Measurements from ENCODE around the gene ZNF638. TPM values are rescaled to one million over a fixed set of nuclear protein-coding genes. Genes with fewer than 3 reads are reported as not detected.

Gene ZNF638
- total RNA-seq, 1 donor from 2014 or later: 91.7 TPM

DNA sequence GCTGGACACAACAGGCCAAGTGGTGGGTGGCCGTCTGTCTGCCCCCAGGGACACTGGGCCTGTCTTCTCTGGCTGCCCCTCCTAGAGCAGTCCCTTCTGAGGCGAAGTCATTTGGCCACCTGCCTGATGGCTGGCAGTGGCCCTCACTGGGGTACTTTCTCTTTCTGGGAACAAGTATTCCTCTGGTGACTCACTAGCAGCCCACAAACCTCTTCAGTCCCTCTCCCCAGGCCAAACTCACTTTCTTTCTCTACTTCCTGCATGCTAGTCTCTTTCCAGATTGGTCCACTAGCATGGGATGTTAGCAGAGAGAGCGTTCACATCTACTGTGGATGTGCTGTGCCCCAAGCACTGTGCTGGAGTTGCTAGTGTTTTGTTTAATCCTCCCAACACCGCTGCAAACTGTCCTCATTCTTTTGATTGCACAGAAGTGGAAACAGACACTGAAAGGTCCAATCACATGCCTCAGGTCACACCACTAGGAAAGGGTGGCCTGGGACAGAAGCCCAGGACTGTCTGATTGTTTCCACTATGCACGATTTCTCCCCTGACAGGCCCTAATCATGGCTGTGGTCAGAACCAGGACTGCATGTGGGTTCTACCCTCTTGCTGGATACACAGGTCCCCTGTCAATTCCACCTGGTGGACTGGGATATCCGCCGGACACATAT lies 127.0 kb downstream of the ZNF638 start:
- Mint-ChIP-seq H3K27ac (ENCODE audit: unreplicated experiment) (peak overlapping the region; percentile 90), H3K27me3 (ENCODE audit: low read depth, unreplicated experiment) (no peaks in the 10 kb centered on the region), H3K4me3 (ENCODE audit: unreplicated experiment) (peak overlapping the region; percentile 46), H3K36me3 (ENCODE audit: low read depth, unreplicated experiment) (peaks cover 23% of the 10 kb centered on the region), H3K4me1 (ENCODE audit: low read depth, unreplicated experiment) (peaks cover 66% of the 10 kb centered on the region), H3K9me3 (ENCODE audit: unreplicated experiment) (no peaks in the 10 kb centered on the region)
- Histone ChIP-seq H3K9me3 (ENCODE audit: insufficient read depth, low read depth, low read length) (peaks cover 5% of the 10 kb centered on the region), H3K79me2 (ENCODE audit: insufficient read depth, low read length) (no peaks in the 10 kb centered on the region), H3K4me2 (ENCODE audit: low read length) (peak overlapping the region; percentile 27), H3K4me1 (ENCODE audit: insufficient read depth, low read length) (peaks cover 48% of the 10 kb centered on the region), H3K9ac (ENCODE audit: low read length) (no peak overlapping the region), H4K20me1 (ENCODE audit: insufficient read depth, low read length) (no peaks in the 10 kb centered on the region), H3K36me3 (ENCODE audit: insufficient read depth, low read length) (no peaks in the 10 kb centered on the region), H3K27ac (ENCODE audit: low read depth, low read length) (no peak overlapping the region), H3K4me3 (ENCODE audit: insufficient read depth, low read depth, low read length) (no peak overlapping the region), H2AFZ (ENCODE audit: low read depth, low read length) (peak overlapping the region; percentile 67), H3K27me3 (ENCODE audit: insufficient read depth, low read length) (peaks cover 8% of the 10 kb centered on the region)
- DNase-seq (ENCODE audit: low read depth): peak; percentile 72
- TF ChIP-seq, protein P1, sequence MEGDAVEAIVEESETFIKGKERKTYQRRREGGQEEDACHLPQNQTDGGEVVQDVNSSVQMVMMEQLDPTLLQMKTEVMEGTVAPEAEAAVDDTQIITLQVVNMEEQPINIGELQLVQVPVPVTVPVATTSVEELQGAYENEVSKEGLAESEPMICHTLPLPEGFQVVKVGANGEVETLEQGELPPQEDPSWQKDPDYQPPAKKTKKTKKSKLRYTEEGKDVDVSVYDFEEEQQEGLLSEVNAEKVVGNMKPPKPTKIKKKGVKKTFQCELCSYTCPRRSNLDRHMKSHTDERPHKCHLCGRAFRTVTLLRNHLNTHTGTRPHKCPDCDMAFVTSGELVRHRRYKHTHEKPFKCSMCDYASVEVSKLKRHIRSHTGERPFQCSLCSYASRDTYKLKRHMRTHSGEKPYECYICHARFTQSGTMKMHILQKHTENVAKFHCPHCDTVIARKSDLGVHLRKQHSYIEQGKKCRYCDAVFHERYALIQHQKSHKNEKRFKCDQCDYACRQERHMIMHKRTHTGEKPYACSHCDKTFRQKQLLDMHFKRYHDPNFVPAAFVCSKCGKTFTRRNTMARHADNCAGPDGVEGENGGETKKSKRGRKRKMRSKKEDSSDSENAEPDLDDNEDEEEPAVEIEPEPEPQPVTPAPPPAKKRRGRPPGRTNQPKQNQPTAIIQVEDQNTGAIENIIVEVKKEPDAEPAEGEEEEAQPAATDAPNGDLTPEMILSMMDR (IDR thresholded peaks at IDR 0.05; ENCODE audit: insufficient read depth, low read depth, low read length): no peak
- no peak for TF ChIP-seq EZH2 (IDR thresholded peaks at IDR 0.05; ENCODE audit: insufficient read depth, low read length)
- no peak for FAIRE-seq

DNA sequence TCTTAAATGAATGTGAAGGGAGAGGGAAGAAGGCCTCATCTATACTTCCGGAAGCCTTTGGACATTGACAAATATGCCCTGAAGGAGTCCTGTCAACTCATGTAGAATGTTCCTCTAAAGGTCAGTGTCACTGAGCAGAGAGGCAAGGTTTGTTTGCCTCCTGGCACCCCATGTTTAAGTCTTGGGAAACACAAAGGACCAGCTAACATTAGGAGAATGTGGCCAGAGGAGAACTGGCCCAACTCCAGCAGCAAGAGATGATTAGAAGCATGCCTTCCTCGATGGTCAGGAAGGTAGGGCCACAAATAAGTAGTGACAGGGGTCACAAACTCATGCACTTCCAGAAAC lies 127.5 kb downstream of the ZNF638 start:
- H3K9ac ChIP-seq (ENCODE audit: low read length): no peak overlapping the region
- H3K27me3 ChIP-seq (ENCODE audit: insufficient read depth, low read length): peaks cover 5% of the 10 kb centered on the region
- no peaks in the 10 kb centered on the region for H3K79me2 ChIP-seq (ENCODE audit: insufficient read depth, low read length)
- TF ChIP-seq, protein P1 (IDR thresholded peaks at IDR 0.05; ENCODE audit: insufficient read depth, low read depth, low read length): no peak
- TF ChIP-seq EZH2 (IDR thresholded peaks at IDR 0.05; ENCODE audit: insufficient read depth, low read length): no peak
- H3K36me3 Mint-ChIP-seq (ENCODE audit: low read depth, unreplicated experiment): peaks cover 23% of the 10 kb centered on the region
- no peak overlapping the region for H2AFZ ChIP-seq (ENCODE audit: low read depth, low read length)
- no peaks in the 10 kb centered on the region for H3K9me3 Mint-ChIP-seq (ENCODE audit: unreplicated experiment)
- no peak overlapping the region for H3K4me3 ChIP-seq (ENCODE audit: insufficient read depth, low read depth, low read length)
- no peaks in the 10 kb centered on the region for H4K20me1 ChIP-seq (ENCODE audit: insufficient read depth, low read length)
- peak overlapping the region; percentile 42 for H3K27ac Mint-ChIP-seq (ENCODE audit: unreplicated experiment)
- no peaks in the 10 kb centered on the region for H3K36me3 ChIP-seq (ENCODE audit: insufficient read depth, low read length)
- DNase-seq (ENCODE audit: low read depth): no peak
- no peak overlapping the region for H3K4me2 ChIP-seq (ENCODE audit: low read length)
- peaks cover 66% of the 10 kb centered on the region for H3K4me1 Mint-ChIP-seq (ENCODE audit: low read depth, unreplicated experiment)
- H3K4me3 Mint-ChIP-seq (ENCODE audit: unreplicated experiment): no peak overlapping the region
- H3K4me1 ChIP-seq (ENCODE audit: insufficient read depth, low read length): peaks cover 44% of the 10 kb centered on the region
- H3K27ac ChIP-seq (ENCODE audit: low read depth, low read length): no peak overlapping the region
- no peaks in the 10 kb centered on the region for H3K27me3 Mint-ChIP-seq (ENCODE audit: low read depth, unreplicated experiment)
- FAIRE-seq: no peak
- H3K9me3 ChIP-seq (ENCODE audit: insufficient read depth, low read depth, low read length): peaks cover 5% of the 10 kb centered on the region

DNA sequence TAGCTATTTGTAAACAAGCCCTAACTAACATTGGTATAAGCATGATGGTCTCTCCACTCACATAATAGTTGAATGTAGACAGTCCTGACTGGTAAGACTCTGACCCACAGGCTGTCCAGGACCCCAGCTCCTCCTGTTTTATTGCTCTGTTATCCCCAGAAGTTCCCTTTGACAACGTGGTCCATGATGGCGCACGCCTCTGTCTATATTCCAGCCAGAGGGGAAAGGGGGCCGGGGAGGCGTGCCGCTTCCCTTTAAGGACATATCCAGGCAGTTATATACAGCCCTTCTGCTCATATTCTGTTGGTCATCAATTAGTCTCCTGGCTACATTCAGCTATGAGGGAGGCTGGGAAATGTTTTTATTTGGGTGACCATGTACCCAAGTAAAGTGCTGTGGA lies 128.5 kb downstream of the ZNF638 start:
- Histone ChIP-seq H3K4me2 (ENCODE audit: low read length) (no peak overlapping the region), H3K27ac (ENCODE audit: low read depth, low read length) (no peak overlapping the region), H4K20me1 (ENCODE audit: insufficient read depth, low read length) (no peaks in the 10 kb centered on the region), H3K9me3 (ENCODE audit: insufficient read depth, low read depth, low read length) (peaks cover 5% of the 10 kb centered on the region), H3K79me2 (ENCODE audit: insufficient read depth, low read length) (no peaks in the 10 kb centered on the region), H3K36me3 (ENCODE audit: insufficient read depth, low read length) (no peaks in the 10 kb centered on the region), H3K4me1 (ENCODE audit: insufficient read depth, low read length) (peaks cover 40% of the 10 kb centered on the region), H3K27me3 (ENCODE audit: insufficient read depth, low read length) (peaks cover 8% of the 10 kb centered on the region), H3K4me3 (ENCODE audit: insufficient read depth, low read depth, low read length) (no peak overlapping the region), H3K9ac (ENCODE audit: low read length) (no peak overlapping the region), H2AFZ (ENCODE audit: low read depth, low read length) (no peak overlapping the region)
- no peak for FAIRE-seq
- Mint-ChIP-seq H3K9me3 (ENCODE audit: unreplicated experiment) (no peaks in the 10 kb centered on the region), H3K27me3 (ENCODE audit: low read depth, unreplicated experiment) (no peaks in the 10 kb centered on the region), H3K27ac (ENCODE audit: unreplicated experiment) (peak overlapping the region; percentile 42), H3K4me3 (ENCODE audit: unreplicated experiment) (peak overlapping the region; percentile 35), H3K4me1 (ENCODE audit: low read depth, unreplicated experiment) (peaks cover 61% of the 10 kb centered on the region), H3K36me3 (ENCODE audit: low read depth, unreplicated experiment) (peaks cover 19% of the 10 kb centered on the region)
- DNase-seq (ENCODE audit: low read depth): no peak
- TF ChIP-seq, protein P1 (IDR thresholded peaks at IDR 0.05; ENCODE audit: insufficient read depth, low read depth, low read length): no peak
